B cell (primary cell): ENCODE results near the gene COL13A1. TPM values are rescaled to one million over a fixed set of nuclear protein-coding genes. Genes with fewer than 3 reads are reported as not detected.

Experiments
- ATAC-seq: fragments of 200-7000 bp; cut with Tn5 transposase; one replicate; pipeline ENCODE4 v1.10.0; 2021; ENCODE audit warnings: low read depth, mild to moderate bottlenecking, moderate number of reproducible peaks, moderate library complexity
- CTCF ChIA-PET: fragments of 350-600 bp; sonication (Branson Sonifier 250); formaldehyde crosslinking; loops from one replicate; lab custom pipeline; 2021; ENCODE audit warnings: antibody characterized with exemption, inconsistent platforms; lab: Charles Lee
- POLR2A ChIA-PET: fragments of 350-600 bp; sonication (Branson Sonifier 250); formaldehyde crosslinking; loops from one replicate; lab custom pipeline; 2021; ENCODE audit warnings: antibody characterized with exemption; lab: Charles Lee
- DNase-seq: peaks from one replicate; pipeline ENCODE4 v3.0.0; 2013
- H2AFZ ChIP-seq: 2 replicates; pipeline ENCODE4 v1.6.1; 2012; ENCODE audit warnings: mild to moderate bottlenecking, low read depth, low read length; ENCODE audit not compliant: insufficient read depth, poor library complexity, severe bottlenecking
- H3K27ac ChIP-seq, 2 donors: 1 replicate in 1 of 2; 2 replicates in 1 of 2; pipeline ENCODE4 v1.5.1; 2012 to 2013; ENCODE audit warnings: low read length in 2 of 2, mild to moderate bottlenecking in 2 of 2, moderate library complexity in 1 of 2
- H3K27me3 ChIP-seq, 4 experiments: fragments of 200-600 bp in 1 of 4; sonication (generic) in 1 of 4; replicated peaks in 1 of 4; 1 replicate in 2 of 4; 2 replicates in 2 of 4; pipeline versions ENCODE4 v1.6.1 to v1.7.0; 2013 to 2016; ENCODE audit warnings: low read length in 3 of 4, mild to moderate bottlenecking in 2 of 4, mixed read lengths in 1 of 4, moderate library complexity in 1 of 4; ENCODE audit not compliant: insufficient read depth in 4 of 4, control insufficient read depth in 3 of 4; ENCODE audit errors: control extremely low read depth in 1 of 4
- H3K36me3 ChIP-seq, 2 experiments: replicated peaks in 1 of 2; 1 replicate in 1 of 2; 2 replicates in 1 of 2; pipeline versions ENCODE4 v1.6.1 to v1.7.1; 2013; ENCODE audit warnings: low read length in 1 of 2; ENCODE audit not compliant: insufficient read depth in 2 of 2, control insufficient read depth in 1 of 2; ENCODE audit errors: control extremely low read depth in 1 of 2, extremely low read depth in 1 of 2
- H3K4me1 ChIP-seq, 2 donors: fragments of 200-600 bp in 1 of 2; sonication (generic) in 1 of 2; 1 replicate in 1 of 2; 2 replicates in 1 of 2; pipeline versions ENCODE4 v1.5.1 to v1.6.1; 2013 to 2017; ENCODE audit warnings: low read length in 2 of 2; ENCODE audit not compliant: control insufficient read depth in 2 of 2, insufficient read depth in 2 of 2
- H3K4me2 ChIP-seq: replicated peaks from 2 replicates; pipeline ENCODE3; 2012; ENCODE audit warnings: mild to moderate bottlenecking, low read depth, low read length; ENCODE audit not compliant: poor library complexity, severe bottlenecking
- H3K4me3 ChIP-seq, 5 experiments: fragments of 200-600 bp in 1 of 5; sonication (generic) in 1 of 5; 1 replicate in 3 of 5; 2 replicates in 2 of 5; pipeline versions ENCODE4 v1.5.1 to v1.7.0; 2011 to 2016; ENCODE audit warnings: low read length in 4 of 5, mild to moderate bottlenecking in 4 of 5, low read depth in 2 of 5, control low read depth in 1 of 5, moderate library complexity in 1 of 5; ENCODE audit not compliant: insufficient read depth in 1 of 5; ENCODE audit errors: control extremely low read depth in 1 of 5, extremely low read depth in 1 of 5
- H3K79me2 ChIP-seq: fragments of 200-600 bp; sonication (generic); one replicate; pipeline ENCODE4 v1.6.0; 2016; ENCODE audit warnings: low read length; ENCODE audit not compliant: control insufficient read depth, insufficient read depth
- H3K9ac ChIP-seq: fragments of 200-600 bp; sonication (generic); 2 replicates; pipeline ENCODE4 v1.6.1; 2017; ENCODE audit warnings: mild to moderate bottlenecking, low read length, moderate library complexity
- H3K9me3 ChIP-seq, 3 donors: one replicate each; pipeline versions ENCODE4 v1.6.1 to v1.7.1; 2013; ENCODE audit warnings: low read length in 2 of 3; ENCODE audit not compliant: control insufficient read depth in 2 of 3, insufficient read depth in 1 of 3; ENCODE audit errors: control extremely low read depth in 1 of 3
- H4K20me1 ChIP-seq: 2 replicates; pipeline ENCODE4 v1.6.0; 2012; ENCODE audit warnings: mild to moderate bottlenecking, low read length; ENCODE audit not compliant: insufficient read depth, control insufficient read depth, poor library complexity, severe bottlenecking
- H3K27ac Mint-ChIP-seq: one replicate; pipeline ENCODE4 v1.8.0; 2021; ENCODE audit warnings: mixed read lengths
- H3K27me3 Mint-ChIP-seq: one replicate; pipeline ENCODE4 v1.8.0; 2021; ENCODE audit warnings: mixed read lengths
- H3K4me1 Mint-ChIP-seq: one replicate; pipeline ENCODE4 v1.8.0; 2021; ENCODE audit warnings: mixed read lengths
- H3K4me3 Mint-ChIP-seq: one replicate; pipeline ENCODE4 v1.8.0; 2021; ENCODE audit warnings: mixed read lengths
- H3K9me3 Mint-ChIP-seq: one replicate; pipeline ENCODE4 v1.8.0; 2022; ENCODE audit warnings: mixed read lengths; ENCODE audit not compliant: insufficient read depth
- EZH2 ChIP-seq: IDR thresholded peaks from 2 replicates; pipeline ENCODE4 v1.6.1; 2012; ENCODE audit warnings: borderline replicate concordance, low read depth, mild to moderate bottlenecking, moderate library complexity, low read length; ENCODE audit not compliant: insufficient read depth, poor library complexity, severe bottlenecking
- WGBS: methylation state at CpG from one replicate; pipeline ENCODE4 v1.1.5; 2013; ENCODE audit warnings: missing lambda C conversion rate; ENCODE audit not compliant: insufficient coverage; 5-methylcytosine and 5-hydroxymethylcytosine counted together
- intact Hi-C: fragments of 100-400 bp; cut with micrococcal nuclease; formaldehyde crosslinking; loops from one replicate; pipeline ENCODE4 v1.10.0; 2022
- polyA plus RNA-seq: library from polyadenylated mRNA; depleted of rRNA; stranded (reverse); fragments of >200 nt; gene quantifications from 2 replicates; pipeline ENCODE4 v1.2.3, GENCODE V29; 2012
- total RNA-seq, 2 donors: library from RNA; stranded (reverse); fragments of 120-200 nt in 1 of 2; gene quantifications; 1 replicate in 1 of 2; 2 replicates in 1 of 2; pipeline versions ENCODE4 v1.2.3 to v1.2.4, GENCODE V29; 2013 to 2022
- TF ChIP-seq, protein P1 (sequence below): fragments of 200-600 bp; IDR thresholded peaks from one replicate; pipeline ENCODE4 v1.8.0; 2022; ENCODE audit warnings: antibody characterized with exemption, mild to moderate bottlenecking

The COL13A1 gene
- total and polyA plus RNA-seq, 2 donors (not counting 1 experiment from before 2014, with no cell fraction given), result not detected

DNA sequence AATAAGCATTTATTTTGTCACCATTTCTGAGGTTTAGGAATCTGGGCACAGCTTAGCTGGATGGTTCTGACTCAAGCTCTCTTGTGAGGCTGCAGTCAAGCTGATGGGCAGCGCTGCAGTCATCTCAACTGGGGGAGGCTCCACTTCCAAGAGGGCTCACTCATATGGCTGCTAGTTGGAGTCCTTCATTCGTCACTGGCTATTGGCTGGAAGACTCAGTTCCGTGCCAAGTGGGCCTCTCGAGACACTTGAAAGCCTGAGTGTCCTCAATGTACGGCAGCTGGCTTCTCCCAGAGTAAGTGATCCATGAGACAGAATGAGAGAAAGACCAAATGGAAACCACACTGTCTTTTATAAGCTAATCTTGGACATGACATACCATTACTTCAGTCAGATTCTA, 21.6 kb upstream of the COL13A1 start:
- intact Hi-C loops, result no loop called here
- Histone ChIP-seq H3K79me2 (no peaks in the 10 kb centered on the region), H2AFZ (no peak overlapping the region), H3K4me3 (no peak overlapping the region), H3K4me2 (no peak overlapping the region), H3K27ac (no peak overlapping the region), H4K20me1 (no peaks in the 10 kb centered on the region), H3K9me3 (no peaks in the 10 kb centered on the region), H3K9ac (no peak overlapping the region), H3K36me3 (no peaks in the 10 kb centered on the region), H3K27me3 (peaks cover 0 to 4% (median 0%) of the 10 kb centered on the region in 4 experiments), H3K4me1 (no peaks in the 10 kb centered on the region)
- H3K27ac Mint-ChIP-seq, result no peak overlapping the region
- no peaks in the 10 kb centered on the region for H3K4me1 Mint-ChIP-seq
- H3K4me3 Mint-ChIP-seq, result no peak overlapping the region
- no peaks in the 10 kb centered on the region for H3K9me3 Mint-ChIP-seq
- ChIA-PET CTCF (interaction anchor here (0.9 kb wide), 1 partner anchor 24 kb away, joined by 3 read pairs; no protein-coding TSS in a partner anchor), POLR2A (no interaction called here)
- 93% methylated on average over 5 of the region's 5 CpGs for WGBS
- no peak for TF ChIP-seq EZH2
- TF ChIP-seq, protein P1, sequence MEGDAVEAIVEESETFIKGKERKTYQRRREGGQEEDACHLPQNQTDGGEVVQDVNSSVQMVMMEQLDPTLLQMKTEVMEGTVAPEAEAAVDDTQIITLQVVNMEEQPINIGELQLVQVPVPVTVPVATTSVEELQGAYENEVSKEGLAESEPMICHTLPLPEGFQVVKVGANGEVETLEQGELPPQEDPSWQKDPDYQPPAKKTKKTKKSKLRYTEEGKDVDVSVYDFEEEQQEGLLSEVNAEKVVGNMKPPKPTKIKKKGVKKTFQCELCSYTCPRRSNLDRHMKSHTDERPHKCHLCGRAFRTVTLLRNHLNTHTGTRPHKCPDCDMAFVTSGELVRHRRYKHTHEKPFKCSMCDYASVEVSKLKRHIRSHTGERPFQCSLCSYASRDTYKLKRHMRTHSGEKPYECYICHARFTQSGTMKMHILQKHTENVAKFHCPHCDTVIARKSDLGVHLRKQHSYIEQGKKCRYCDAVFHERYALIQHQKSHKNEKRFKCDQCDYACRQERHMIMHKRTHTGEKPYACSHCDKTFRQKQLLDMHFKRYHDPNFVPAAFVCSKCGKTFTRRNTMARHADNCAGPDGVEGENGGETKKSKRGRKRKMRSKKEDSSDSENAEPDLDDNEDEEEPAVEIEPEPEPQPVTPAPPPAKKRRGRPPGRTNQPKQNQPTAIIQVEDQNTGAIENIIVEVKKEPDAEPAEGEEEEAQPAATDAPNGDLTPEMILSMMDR, result no peak
- H3K27me3 Mint-ChIP-seq, result peaks cover 13% of the 10 kb centered on the region
- DNase-seq (no peak), ATAC-seq (no peak)

DNA sequence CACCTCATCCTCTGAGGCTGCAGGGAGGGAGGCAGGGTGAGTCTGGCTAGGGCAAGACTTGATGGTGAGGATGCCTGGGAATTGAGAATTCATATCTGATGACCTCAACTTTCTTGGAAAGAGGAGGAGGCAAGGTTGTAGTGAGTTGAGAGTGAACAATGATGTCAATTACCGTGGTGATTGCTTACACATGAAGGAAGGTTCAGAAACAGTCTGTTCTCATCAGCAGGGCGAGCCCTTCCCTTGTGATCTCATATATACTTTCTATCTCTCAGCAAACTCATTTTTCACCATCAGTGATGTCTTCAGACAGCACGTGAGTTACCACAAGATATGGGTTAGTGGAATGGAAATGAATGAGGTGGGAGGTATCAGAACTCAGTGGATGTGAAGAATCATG, 20.1 kb upstream of the COL13A1 start:
- no peaks in the 10 kb centered on the region for H3K36me3 ChIP-seq
- H3K27ac ChIP-seq, result no peak overlapping the region
- H3K27me3 ChIP-seq, result peaks cover 0 to 4% (median 0%) of the 10 kb centered on the region in 4 experiments
- TF ChIP-seq, protein P1, result no peak
- no peak for TF ChIP-seq EZH2
- no peak overlapping the region for H3K9ac ChIP-seq
- no peaks in the 10 kb centered on the region for H3K4me1 ChIP-seq
- Mint-ChIP-seq H3K27me3 (peaks cover 16% of the 10 kb centered on the region), H3K4me1 (no peaks in the 10 kb centered on the region), H3K27ac (no peak overlapping the region), H3K4me3 (no peak overlapping the region), H3K9me3 (no peaks in the 10 kb centered on the region)
- H3K4me3 ChIP-seq, result no peak overlapping the region
- no peaks in the 10 kb centered on the region for H3K9me3 ChIP-seq
- no peaks in the 10 kb centered on the region for H4K20me1 ChIP-seq
- H3K4me2 ChIP-seq, result no peak overlapping the region
- no CpG with 5 or more reads among the region's 3 CpGs for WGBS
- CTCF ChIA-PET, result no interaction called here
- POLR2A ChIA-PET, result no interaction called here
- no peak overlapping the region for H2AFZ ChIP-seq
- intact Hi-C loops, result no loop called here
- H3K79me2 ChIP-seq, result no peaks in the 10 kb centered on the region
- DNase-seq (no peak), ATAC-seq (no peak)
